GM12878 (cell line): ENCODE data around the gene RGP1. TPM values are rescaled to one million over a fixed set of nuclear protein-coding genes. Genes with fewer than 3 reads are reported as not detected.

Experiments used
- E4F1 ChIP-seq: fragments of 450-650 bp; IDR thresholded peaks from 2 replicates; pipeline ENCODE4 v1.6.1; 2018; ENCODE audit warnings: borderline replicate concordance, mild to moderate bottlenecking; ENCODE audit not compliant: partially characterized antibody
- ELK1 ChIP-seq: IDR thresholded peaks from 2 replicates; pipeline ENCODE4 v1.6.1; 2012; ENCODE audit warnings: low read depth, low read length, improper control_type of control experiment
- FOXK2 ChIP-seq: fragments of 450-650 bp; IDR thresholded peaks from 2 replicates; pipeline ENCODE4 v1.6.1; 2017; ENCODE audit warnings: mild to moderate bottlenecking, moderate library complexity
- IKZF2 ChIP-seq, 2 experiments: fragments of 450-650 bp; IDR thresholded peaks; 2 replicates each; pipeline ENCODE4 v1.6.1; 2017; ENCODE audit warnings: mild to moderate bottlenecking in 2 of 2, moderate library complexity in 2 of 2
- KDM1A ChIP-seq: fragments of 200-600 bp; sonication (generic); IDR thresholded peaks from 2 replicates; pipeline ENCODE4 v1.6.1; 2016; ENCODE audit warnings: borderline replicate concordance
- NR2C2 ChIP-seq: IDR thresholded peaks from 2 replicates; pipeline ENCODE4 v1.6.1; 2011; ENCODE audit warnings: borderline replicate concordance, low read depth; ENCODE audit not compliant: control insufficient read depth, insufficient read length
- PRDM15 ChIP-seq: fragments of 450-650 bp; formaldehyde crosslinking; IDR thresholded peaks from 2 replicates; pipeline ENCODE4 v1.4.0; 2020; ENCODE audit warnings: mild to moderate bottlenecking, moderate library complexity
- RB1 ChIP-seq: fragments of 450-650 bp; formaldehyde crosslinking; IDR thresholded peaks from 2 replicates; pipeline ENCODE4 v1.6.1; 2017; ENCODE audit warnings: mild to moderate bottlenecking, borderline replicate concordance
- SIN3A ChIP-seq: IDR thresholded peaks from 2 replicates; pipeline ENCODE4 v1.6.1; 2012; ENCODE audit warnings: low read depth, low read length, improper control_type of control experiment
- SKIL ChIP-seq: fragments of 450-650 bp; IDR thresholded peaks from 2 replicates; pipeline ENCODE4 v1.6.1; 2017; ENCODE audit warnings: mild to moderate bottlenecking, low read depth, inconsistent platforms; ENCODE audit not compliant: poor library complexity, severe bottlenecking
- TBL1XR1 ChIP-seq: IDR thresholded peaks from 2 replicates; pipeline ENCODE4 v1.6.1; 2012; ENCODE audit warnings: low read depth, low read length, improper control_type of control experiment
- ZBTB11 ChIP-seq: fragments of 450-650 bp; formaldehyde crosslinking; IDR thresholded peaks from 2 replicates; pipeline ENCODE4 v1.5.0; 2022; ENCODE audit warnings: mild to moderate bottlenecking, missing genetic modification characterization
- ZBTB33 ChIP-seq: fragments of 450-650 bp; IDR thresholded peaks from 2 replicates; pipeline ENCODE4 v1.6.1; 2017; ENCODE audit warnings: mild to moderate bottlenecking
- polyA plus RNA-seq, 11 experiments: library from polyadenylated mRNA; depleted of rRNA in 4 of 11; unstranded in 6 of 11; stranded (reverse) in 5 of 11; fragments of >200 nt; fragmentation: Nextera tagmentation in 4 of 11; fragmentation: Illumina TruSeq in 1 of 11; extraction: Ambion mirVana in 4 of 11; extraction: Trizol in 1 of 11; gene quantifications; 1 replicate in 1 of 11; 2 replicates in 10 of 11; pipeline versions ENCODE4 v1.2.1 to v1.2.3, GENCODE V29; 2011 to 2016; ENCODE audit warnings: inconsistent platforms in 2 of 11, missing spikeins in 2 of 11, low read depth in 1 of 11
- total RNA-seq, 4 experiments: library from RNA; depleted of rRNA in 3 of 4; stranded (reverse); fragments of >200 nt in 3 of 4; fragmentation: Illumina TruSeq in 1 of 4; extraction: Trizol in 1 of 4; gene quantifications; 2 replicates each; pipeline versions ENCODE4 v1.2.1 to v1.2.3, GENCODE V29; 2013 to 2021

The RGP1 gene
- total and polyA plus RNA-seq, 10 of the 15 experiments (the other 5 are each of a cell fraction or from before 2014, with no cell fraction given), result 0.44 to 14.9 (median 7.4) TPM

GRCh38 chr9:35748858-35749514 lies at the start of gene RGP1, which contains the start of gene GBA2 (continued):
- TF ChIP-seq PRDM15 (CRISPR knock-in tag) (no peak), TBL1XR1 (no peak), NR2C2 (no peak), ELK1 (peak; percentile 75), SKIL (no peak), IKZF2 (IDR thresholded peaks at IDR 0.05) (no peak), KDM1A (no peak), ZBTB33 (no peak), E4F1 (no peak), ZBTB11 (peak; percentile 54), RB1 (0 out of 2 replicates have a peak, but pooled peaks have one; percentile 20), SIN3A (peak; percentile 54; the same call in 1 of the 2 replicates), FOXK2 (no peak)
